ENCODE measurements around the gene TMPRSS4.

GRCh38 chr11:118058311-118059245 is 18.3 kb upstream of the TMPRSS4 start:
- TF ChIP-seq REST (IDR thresholded peaks at IDR 0.05; ENCODE audit: borderline replicate concordance in 1 of 2, low read depth in 1 of 2, low read length in 2 of 2) (no peak), HNRNPLL (IDR thresholded peaks at IDR 0.05; ENCODE audit: low read depth, low read length, poor library complexity, severe bottlenecking) (no peak), FOXC1 (CRISPR knock-in tag; IDR thresholded peaks at IDR 0.05; ENCODE audit: borderline replicate concordance) (no peak), CTCF (CRISPR knock-in tag; IDR thresholded peaks at IDR 0.05) (no peak), MIER2 (CRISPR knock-in tag; IDR thresholded peaks at IDR 0.05) (no peak), POLR2A (IDR thresholded peaks at IDR 0.05; ENCODE audit: insufficient read depth in 1 of 2, low read depth in 2 of 2, low read length in 2 of 2) (no peak), ZNF724P (CRISPR knock-in tag; IDR thresholded peaks at IDR 0.05; ENCODE audit: borderline replicate concordance) (no peak), EP300 (IDR thresholded peaks at IDR 0.05; ENCODE audit: low read depth in 2 of 2, low read length in 2 of 2) (no peak), EP300 (CRISPR knock-in tag; IDR thresholded peaks at IDR 0.05; ENCODE audit: borderline replicate concordance) (no peak), ZBTB20 (CRISPR knock-in tag; IDR thresholded peaks at IDR 0.05; ENCODE audit: borderline replicate concordance, low read depth) (no peak)
- TF ChIP-seq, protein P1, sequence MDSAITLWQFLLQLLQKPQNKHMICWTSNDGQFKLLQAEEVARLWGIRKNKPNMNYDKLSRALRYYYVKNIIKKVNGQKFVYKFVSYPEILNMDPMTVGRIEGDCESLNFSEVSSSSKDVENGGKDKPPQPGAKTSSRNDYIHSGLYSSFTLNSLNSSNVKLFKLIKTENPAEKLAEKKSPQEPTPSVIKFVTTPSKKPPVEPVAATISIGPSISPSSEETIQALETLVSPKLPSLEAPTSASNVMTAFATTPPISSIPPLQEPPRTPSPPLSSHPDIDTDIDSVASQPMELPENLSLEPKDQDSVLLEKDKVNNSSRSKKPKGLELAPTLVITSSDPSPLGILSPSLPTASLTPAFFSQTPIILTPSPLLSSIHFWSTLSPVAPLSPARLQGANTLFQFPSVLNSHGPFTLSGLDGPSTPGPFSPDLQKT (CRISPR knock-in tag; IDR thresholded peaks at IDR 0.05; ENCODE audit: borderline replicate concordance), result no peak

Measured in HepG2 (cell line).